ENCODE data around the gene PPP1R10. TPM values are rescaled to one million over a fixed set of nuclear protein-coding genes. Genes with fewer than 3 reads are reported as not detected.
A peak's percentile ranks its signal among the peaks of the same experiment; 100 is the strongest.

Gene PPP1R10
- 40.9 and 53.4 TPM in 2 replicates for total RNA-seq

GRCh38 chr6:30616811-30617564 is at the start of gene PPP1R10:
Gene PPP1R10, minus strand, starts transcription at chr6:30617243. Its CDS starts 7,299 bp downstream, at chr6:30609944.

DNA sequence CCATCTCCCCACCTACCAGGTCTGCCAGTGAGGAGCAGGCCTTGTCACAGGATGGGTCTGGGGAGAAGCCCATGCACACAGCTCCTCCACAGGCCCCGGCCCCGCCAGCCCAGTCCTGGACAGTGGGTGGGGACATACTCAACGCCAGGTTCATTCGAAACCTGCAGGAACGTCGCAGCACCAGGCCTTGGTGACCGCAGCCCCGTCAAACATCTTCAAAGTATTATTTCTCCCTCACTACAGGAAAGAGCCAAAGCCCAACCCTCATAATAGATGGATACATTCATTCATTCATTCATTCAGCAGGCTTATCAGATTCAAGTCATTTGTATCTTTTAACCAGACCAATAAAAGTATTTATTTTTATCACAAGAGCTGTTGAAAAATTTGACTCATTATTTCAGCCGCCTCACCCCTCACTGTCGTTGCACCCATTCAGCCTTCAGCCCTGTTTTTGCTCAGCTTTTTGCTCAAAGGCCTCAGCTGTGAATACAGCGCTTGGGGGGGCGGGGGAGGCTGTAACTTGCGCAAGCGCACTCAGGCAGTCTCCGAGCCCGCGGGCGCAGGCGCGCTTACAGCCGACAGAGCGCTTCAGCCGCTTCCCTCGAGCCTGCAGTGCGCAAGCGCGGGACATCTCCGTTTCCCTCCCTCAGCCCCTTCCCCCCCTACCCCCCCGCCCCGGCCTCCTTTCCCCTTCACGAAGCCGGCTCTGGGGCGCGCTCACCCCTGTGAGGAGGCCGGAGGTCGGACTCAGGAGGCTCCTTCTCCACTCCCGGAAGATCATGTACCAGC is 29.6 kb upstream of the PPP1R10 start, which contains the start of gene C6orf136:
C6orf136 (plus strand) TSS at position 684 of the 792 bp plus-strand sequence; CDS start at position 783, 99 bp downstream.

GRCh38 chr6:30626484-30627366 is 9.7 kb upstream of the PPP1R10 start, which contains the start of gene ATAT1:
Gene ATAT1, plus strand, starts transcription at chr6:30626874.

DNA sequence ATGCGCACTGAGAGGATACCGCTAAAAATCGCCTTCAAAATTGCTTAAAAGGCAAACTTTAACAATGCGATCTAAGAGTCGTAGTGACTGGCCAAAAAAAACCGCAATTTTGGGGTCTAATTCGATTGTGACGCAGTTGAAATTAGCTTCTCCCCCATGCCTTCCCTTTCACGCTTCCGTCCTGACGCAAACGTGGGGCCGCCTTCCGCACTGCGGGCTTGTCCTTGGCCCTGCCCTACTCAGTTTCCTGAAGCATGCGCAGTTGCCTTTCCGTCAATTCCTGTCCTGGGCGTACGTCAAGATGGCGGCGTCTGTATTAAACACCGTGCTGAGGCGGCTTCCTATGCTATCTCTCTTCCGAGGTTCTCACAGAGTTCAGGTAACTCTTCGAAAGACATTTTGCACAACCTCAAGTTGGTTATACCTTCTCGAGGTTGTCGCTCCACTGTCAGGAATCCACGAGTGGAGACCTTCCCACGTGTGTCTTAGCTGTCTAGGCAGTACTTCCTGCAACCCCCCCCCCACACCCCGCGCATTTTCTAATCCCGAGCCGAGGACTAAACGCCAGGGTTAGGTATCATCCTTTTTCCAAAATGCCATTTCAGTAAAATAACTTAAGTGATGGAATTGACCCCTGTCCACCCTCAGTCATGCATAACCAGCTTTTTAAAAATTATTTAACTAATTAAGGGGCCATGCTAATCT is 674 bp upstream of the PPP1R10 start, which contains the start of gene MRPS18B:
MRPS18B (plus strand) TSS at position 276 of the 705 bp plus-strand sequence; CDS start at position 302, 26 bp downstream.

DNA sequence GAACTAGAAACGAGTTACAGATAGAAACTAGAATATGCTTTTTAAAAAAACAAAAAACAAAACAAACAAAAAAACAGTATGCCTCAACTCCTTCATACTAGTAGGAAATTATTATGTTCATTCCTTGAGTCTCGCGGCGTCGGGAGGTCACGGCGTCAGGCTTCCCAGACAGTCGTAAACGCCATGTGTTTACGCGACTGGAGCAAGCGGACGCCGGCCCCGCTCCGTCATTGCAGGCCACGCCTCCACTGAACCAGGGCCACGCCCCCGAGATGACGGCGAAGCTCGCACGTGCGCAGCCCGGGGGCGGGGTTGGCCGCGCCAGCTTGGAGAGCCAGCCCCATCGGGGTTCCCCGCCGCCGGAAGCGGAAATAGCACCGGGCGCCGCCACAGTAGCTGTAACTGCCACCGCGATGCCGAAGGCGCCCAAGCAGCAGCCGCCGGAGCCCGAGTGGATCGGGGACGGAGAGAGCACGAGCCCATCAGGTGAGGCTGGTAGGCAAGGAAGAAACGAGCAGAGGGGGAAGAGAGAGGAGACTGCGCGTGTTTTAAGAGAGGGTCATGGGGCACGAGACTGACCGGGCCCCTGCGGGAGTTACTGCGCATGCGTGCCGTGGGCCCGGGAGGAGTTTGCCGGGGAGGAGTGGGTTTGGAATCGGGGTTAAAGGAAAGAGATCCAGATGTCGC is 45.8 kb downstream of the PPP1R10 start, which contains the start of gene ABCF1:
ABCF1 (plus strand) TSS at position 368 of the 687 bp plus-strand sequence; CDS start at position 414, 46 bp downstream.

DNA sequence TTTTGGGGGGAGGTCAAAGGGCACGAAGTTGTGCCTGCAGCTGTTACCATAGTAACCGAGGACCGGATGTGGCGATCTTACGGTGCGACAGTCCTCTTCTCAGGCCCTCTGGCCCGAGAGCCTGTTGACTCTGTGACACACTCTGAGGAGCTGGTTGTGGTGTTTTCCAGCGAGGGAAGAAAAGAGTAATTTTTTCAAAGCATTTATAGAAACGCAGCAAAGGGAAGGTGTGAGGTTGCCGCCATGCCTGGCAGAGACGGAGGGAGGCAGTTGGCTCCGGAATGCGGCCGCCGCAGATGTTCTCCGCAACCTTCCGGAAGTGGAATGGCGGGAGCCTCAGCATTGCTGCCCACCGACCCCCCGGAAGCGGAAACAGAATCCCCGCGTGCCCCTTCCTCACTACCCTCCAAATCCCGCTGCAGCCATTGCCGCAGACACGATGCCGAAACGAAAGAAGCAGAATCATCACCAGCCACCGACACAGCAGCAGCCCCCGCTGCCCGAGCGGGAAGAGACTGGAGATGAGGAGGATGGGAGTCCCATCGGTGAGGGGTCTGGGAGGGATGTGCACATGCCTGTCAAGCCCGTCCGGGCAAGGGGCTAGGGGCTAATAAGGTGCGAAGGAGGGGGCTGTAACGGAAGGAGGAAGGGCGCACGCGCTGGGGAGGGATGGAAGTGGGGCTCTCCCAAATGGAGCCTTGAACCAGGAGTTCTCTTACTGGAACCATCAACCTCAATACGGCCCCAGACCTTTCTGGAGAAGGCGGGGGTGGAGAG is 59.9 kb downstream of the PPP1R10 start, which contains the start of gene PRR3:
PRR3 (plus strand) TSS at position 390 of the 777 bp plus-strand sequence; CDS start at position 440, 50 bp downstream.

DNA sequence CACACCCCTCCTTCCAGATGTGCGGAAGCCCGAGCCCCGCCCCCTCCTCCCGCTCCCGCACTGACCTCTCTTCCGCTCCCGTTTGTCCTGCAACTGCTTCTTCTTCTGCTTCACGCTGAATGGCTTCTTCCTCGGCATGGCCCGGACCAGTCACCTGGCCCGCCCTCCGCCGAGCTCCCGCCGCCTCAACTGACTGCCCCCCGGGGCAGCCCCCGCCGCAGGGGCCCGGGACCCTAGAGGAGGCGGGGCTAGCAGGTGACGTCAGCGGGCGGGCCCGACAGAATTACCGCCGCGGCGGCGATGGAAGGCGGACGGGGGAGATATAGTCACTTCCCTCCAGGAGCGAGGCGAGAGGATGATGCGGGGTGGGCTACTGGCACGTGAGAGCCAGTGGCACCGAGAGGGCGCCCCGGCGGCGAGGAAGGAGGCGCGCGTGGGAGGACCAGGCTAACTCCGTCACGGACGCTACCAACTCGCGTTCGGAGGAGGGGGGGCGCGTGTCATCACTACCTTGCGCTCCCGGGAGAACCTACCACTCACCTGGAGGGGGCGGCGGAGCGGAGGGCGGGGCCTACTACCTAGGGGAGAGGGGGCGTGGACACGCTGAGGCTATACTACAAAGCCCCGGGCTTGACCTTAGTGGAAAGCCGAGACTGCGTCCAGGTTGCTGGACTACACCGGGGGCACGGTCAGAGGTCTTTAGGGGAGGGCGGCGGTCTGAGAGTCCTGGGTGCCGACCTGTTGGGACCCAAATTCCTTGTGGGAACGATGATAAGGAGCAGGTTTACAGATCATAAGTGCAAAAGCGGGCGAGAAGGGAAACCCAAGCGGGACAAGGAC is 60.8 kb downstream of the PPP1R10 start, which contains the start of gene GNL1:
GNL1 (minus strand) TSS at position 424 of the 840 bp plus-strand sequence; CDS start at position 138, 286 bp downstream.

Small RNA genes lying within 50 kb of the gene (small RNA-seq; reads per million reads assigned to genes)
- 0.81 reads per million, percentile 36 among the genes with 10 or more reads in this experiment for gene MIR877 (ENCODE audit: low replicate concordance)

Other genes with a start within 250 kb of the PPP1R10 start
- 175 and 411 TPM in 2 replicates for gene HLA-E, start 127.7 kb downstream of the PPP1R10 start, total RNA-seq
- 34.6 and 53.1 TPM in 2 replicates for gene GNL1, start 60.8 kb downstream of the PPP1R10 start, total RNA-seq
- 7.9 and 11.3 TPM in 2 replicates for gene PRR3, start 59.9 kb downstream of the PPP1R10 start, total RNA-seq
- 53.1 and 54.5 TPM in 2 replicates for gene ABCF1, start 45.8 kb downstream of the PPP1R10 start, total RNA-seq
- gene MRPS18B, start 597 bp upstream of the PPP1R10 start, total RNA-seq: 70.5 and 88.8 TPM in 2 replicates
- 5.4 and 7.2 TPM in 2 replicates for gene ATAT1, start 9.6 kb upstream of the PPP1R10 start, total RNA-seq
- gene C6orf136, start 29.9 kb upstream of the PPP1R10 start, total RNA-seq: 3.3 and 4.0 TPM in 2 replicates
- gene DHX16, start 55.8 kb upstream of the PPP1R10 start, total RNA-seq: 36.5 and 48.4 TPM in 2 replicates
- 95.6 and 121 TPM in 2 replicates for gene PPP1R18, start 69.4 kb upstream of the PPP1R10 start, total RNA-seq
- gene NRM, start 73.7 kb upstream of the PPP1R10 start, total RNA-seq: 2.2 and 7.3 TPM in 2 replicates
- gene MDC1, start 100.0 kb upstream of the PPP1R10 start, total RNA-seq: 4.4 and 14.3 TPM in 2 replicates
- 380 and 1,475 TPM in 2 replicates for gene TUBB, start 103.1 kb upstream of the PPP1R10 start, total RNA-seq
- gene FLOT1, start 125.4 kb upstream of the PPP1R10 start, total RNA-seq: 107 and 112 TPM in 2 replicates
- gene IER3, start 127.3 kb upstream of the PPP1R10 start, total RNA-seq: 256 and 325 TPM in 2 replicates